HL-60/S4 treated with phorbol 12-myristate 13-acetate at 8.2 ng/mL for 4 days and 3 days (cell line): Measurements from ENCODE around the gene SLC52A1.
"Not testable (repeated sequence)": the region's sequence is repeated elsewhere in the genome, so short reads cannot be mapped to it uniquely, and the experiment has no call there.

ENCODE experiments used
- in situ Hi-C: fragments of 300-500 bp; cut with MboI; formaldehyde crosslinking; loops from 2 replicates; pipeline ENCODE4 v1.15.0; 2022; ENCODE audit warnings: low sequenced_read_pairs

The SLC52A1 gene

DNA sequence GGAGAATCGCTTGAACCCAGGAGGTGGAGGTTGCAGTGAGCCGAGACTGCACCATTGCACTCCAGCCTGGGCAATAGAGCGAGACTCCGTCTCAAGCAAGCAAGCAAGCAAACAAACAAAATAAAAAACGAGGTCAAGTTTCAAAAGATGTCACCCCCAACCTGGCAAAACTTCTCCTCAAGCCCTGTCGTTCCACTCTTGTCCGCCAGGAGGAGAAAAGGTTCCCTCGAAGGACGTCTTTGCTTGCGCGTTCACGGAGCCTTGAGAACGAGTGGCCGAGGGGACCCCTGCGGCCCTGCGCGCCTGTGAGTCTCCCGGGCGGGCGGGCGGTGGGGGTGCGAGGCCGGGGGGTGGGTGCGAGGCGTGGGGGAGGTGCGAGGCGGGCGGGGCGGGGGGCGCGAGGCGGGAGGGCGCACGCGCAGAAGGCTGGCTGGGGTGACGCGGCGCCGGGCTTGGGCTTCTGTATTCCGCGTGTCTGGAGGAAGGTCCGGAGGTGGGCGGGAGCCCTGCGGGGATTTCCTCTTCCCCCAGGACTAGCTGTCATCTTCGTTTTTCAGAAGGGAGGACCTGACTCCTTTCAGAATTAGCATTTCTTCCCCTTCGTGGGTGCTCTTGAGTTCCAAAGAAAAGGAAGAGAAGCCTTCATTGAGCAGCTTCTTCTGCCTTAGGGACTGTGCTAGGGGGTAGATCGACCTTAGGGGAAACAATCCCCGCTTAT lies 3.7 kb downstream of the SLC52A1 start:
- in situ Hi-C loops: no loop called here

DNA sequence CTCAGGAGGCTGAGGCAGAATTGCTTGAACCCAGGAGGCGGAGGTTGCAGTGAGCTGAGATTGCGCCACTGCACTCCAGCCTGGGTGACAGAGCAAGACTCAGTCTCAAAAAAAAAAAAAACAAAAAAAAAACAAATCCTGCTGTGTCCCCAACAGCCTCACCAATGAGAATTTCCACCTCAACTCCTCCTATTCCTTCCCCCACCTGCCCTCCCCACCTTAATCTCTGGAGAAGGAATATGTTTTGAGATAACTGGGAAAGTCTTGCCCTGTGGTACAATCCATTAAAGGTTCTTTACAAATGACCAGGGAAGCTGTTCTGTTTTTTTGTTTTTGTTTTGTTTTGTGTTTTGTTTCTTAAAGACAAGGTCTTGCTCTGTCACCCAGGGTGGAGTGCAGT lies 5.1 kb downstream of the SLC52A1 start:
- in situ Hi-C loops: not testable (repeated sequence)

DNA sequence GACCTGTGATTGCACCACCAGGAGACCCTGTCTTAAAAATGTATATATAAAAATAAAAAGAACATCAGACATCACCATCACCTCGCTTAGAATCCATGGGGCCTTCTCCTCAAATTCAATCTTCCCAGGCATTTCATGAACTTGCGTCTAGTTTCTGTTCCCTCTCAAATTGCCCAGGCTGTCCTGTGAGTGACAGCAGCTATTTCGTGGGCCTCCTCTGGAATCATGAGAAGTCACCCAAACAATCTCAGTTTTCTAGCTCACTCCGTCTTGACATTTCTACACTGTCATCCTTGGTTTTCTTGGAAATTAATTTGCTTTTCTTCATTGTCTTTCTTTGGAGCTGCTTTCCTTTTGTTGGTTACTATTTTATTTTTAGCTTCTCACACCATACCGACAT lies 7.3 kb downstream of the SLC52A1 start:
- in situ Hi-C loops: no loop called here

DNA sequence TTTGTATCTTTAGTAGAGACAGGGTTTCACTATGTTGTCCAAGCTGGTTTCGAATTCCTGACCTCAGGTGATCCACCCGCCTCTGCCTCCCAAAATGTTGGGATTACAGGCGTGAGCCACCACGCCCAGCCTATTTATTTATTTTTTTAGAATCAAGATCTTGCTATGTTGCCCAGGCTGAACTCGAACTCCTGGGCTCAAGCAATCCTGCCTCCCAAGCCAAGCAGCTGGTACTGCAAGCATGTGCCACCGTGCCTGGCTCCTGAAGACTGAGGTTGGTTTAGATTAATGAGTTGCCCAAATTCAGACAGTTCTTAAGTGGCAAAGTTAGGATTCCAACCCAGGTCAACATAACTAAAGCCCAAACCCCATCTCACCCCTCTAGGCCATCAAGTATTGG lies 7.9 kb downstream of the SLC52A1 start:
- in situ Hi-C loops: no loop called here

DNA sequence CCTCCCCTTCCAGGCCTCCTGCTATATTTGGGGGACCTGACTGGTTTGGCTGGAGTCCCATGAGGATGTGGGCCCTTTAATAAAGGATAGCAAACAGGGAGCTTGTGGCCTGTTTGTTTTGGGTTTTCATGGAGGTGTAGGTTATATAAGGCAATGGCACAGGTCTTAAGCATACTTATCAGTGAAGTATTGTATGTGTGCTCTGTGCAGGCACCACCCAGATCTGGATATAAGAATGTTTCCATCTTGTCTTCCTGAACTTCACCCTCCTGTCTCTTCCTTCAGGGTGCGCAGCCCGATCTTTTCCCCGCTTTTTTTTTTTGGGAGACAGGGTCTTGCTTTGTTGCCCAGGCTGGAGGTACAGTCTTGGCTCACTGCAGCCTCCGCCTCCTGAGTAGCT lies 10.6 kb downstream of the SLC52A1 start:
- in situ Hi-C loops: no loop called here

DNA sequence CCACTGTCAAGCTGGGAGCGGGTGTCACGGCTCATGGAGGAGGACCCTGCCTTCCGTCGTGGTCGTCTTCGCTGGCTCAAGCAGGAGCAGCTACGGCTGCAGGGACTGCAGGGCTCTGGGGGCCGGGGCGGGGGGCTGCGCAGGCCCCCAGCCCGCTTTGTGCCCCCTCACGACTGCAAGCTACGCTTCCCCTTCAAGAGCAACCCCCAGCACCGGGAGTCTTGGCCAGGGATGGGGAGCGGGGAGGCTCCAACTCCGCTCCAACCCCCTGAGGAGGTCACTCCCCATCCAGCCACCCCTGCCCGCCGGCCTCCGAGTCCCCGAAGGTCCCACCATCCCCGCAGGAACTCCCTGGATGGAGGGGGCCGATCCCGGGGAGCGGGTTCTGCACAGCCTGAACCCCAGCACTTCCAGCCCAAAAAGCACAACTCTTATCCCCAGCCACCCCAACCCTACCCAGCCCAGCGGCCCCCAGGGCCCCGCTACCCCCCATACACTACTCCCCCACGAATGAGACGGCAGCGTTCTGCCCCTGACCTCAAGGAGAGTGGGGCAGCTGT lies 11.6 kb downstream of the SLC52A1 start:
- in situ Hi-C loops: no loop called here

DNA sequence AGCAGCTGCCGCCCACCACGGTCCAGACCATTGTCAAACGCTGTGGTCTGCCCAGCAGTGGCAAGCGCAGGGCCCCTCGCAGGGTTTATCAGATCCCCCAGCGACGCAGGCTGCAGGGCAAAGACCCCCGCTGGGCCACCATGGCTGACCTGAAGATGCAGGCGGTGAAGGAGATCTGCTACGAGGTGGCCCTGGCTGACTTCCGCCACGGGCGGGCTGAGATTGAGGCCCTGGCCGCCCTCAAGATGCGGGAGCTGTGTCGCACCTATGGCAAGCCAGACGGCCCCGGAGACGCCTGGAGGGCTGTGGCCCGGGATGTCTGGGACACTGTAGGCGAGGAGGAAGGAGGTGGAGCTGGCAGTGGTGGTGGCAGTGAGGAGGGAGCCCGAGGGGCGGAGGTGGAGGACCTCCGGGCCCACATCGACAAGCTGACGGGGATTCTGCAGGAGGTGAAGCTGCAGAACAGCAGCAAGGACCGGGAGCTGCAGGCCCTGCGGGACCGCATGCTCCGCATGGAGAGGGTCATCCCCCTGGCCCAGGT lies 13.0 kb downstream of the SLC52A1 start:
- in situ Hi-C loops: no loop called here

DNA sequence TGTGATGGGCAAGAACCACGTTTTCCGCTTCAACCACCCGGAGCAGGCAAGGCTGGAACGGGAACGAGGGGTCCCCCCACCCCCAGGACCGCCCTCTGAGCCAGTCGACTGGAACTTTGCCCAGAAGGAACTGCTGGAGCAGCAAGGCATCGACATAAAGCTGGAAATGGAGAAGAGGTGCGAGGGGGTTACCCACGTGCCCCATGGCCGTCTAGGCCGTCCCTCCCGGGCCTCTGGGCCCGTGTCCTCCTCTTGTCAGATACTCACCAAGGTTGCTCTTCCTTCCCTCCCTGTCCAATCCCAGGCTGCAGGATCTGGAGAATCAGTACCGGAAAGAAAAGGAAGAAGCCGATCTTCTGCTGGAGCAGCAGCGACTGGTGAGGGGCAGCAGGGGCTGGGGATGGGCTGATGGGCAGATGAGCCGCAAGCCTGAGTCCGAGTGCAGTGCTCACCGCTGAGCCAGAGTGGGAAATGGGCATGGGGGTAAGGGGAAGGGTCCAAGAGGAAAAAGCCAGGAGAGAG lies 14.7 kb downstream of the SLC52A1 start:
- in situ Hi-C loops: no loop called here

DNA sequence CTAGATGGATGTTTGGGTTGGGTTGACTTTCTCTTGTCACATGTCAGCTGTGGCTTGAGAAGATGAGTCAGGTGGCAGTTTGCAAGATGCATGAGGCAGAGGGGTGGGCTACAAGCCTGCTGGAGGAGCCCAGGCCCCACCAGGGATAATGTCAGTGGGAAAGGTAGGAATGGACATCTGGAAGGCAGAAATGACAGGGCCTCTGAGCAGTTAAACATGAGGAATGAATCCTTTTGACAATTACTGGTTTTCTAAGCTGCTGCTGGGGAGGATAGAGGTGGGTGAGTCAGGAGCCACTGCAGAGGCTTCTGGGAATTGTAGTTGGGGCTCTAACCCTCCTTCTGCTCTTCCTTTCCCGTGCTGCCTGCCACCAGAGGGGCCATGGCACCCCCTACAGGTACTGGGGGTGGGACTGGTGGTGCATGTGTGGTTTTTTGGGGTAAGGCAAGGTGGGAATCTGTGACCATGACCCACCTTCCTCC lies 15.7 kb downstream of the SLC52A1 start:
- in situ Hi-C loops: no loop called here

DNA sequence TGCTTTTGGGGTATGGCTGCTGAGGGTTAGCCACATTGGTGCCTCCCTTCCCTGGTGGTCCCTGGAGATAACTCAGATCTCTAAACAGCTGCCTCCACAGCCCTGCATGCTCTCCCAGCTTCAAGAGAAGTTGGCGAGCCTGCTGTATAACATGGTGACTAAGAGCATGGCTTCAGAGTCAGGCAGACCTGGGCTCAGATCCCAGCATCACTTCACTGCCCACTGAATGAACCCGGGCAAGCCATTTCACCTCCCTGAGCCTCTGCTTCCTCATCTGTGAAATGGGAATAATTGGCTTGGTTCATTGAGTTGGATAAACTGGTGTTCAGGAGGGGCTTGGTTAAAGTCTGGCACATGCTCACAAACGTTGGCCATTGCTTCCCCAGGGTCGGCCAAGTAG lies 20.9 kb downstream of the SLC52A1 start:
- in situ Hi-C loops: no loop called here

DNA sequence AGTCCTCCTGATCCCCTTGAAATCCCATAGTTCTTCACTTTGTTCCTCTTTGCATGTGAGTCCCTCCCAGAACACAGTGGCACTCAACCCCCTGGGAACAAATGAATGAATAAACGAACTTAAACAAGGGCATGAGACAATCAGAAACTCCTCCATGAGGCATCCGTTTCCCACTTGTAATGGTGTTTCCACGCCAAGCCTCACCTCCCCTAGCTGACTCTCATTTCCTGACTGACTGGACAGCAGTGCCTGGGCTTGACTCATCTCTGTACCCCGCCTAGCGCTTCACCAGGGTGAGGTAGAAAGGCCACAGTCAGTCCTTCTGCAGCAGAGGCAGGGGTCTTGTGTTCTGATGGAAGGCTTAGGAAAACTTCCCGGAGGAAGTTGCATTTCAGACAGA lies 23.3 kb downstream of the SLC52A1 start:
- in situ Hi-C loops: no loop called here

DNA sequence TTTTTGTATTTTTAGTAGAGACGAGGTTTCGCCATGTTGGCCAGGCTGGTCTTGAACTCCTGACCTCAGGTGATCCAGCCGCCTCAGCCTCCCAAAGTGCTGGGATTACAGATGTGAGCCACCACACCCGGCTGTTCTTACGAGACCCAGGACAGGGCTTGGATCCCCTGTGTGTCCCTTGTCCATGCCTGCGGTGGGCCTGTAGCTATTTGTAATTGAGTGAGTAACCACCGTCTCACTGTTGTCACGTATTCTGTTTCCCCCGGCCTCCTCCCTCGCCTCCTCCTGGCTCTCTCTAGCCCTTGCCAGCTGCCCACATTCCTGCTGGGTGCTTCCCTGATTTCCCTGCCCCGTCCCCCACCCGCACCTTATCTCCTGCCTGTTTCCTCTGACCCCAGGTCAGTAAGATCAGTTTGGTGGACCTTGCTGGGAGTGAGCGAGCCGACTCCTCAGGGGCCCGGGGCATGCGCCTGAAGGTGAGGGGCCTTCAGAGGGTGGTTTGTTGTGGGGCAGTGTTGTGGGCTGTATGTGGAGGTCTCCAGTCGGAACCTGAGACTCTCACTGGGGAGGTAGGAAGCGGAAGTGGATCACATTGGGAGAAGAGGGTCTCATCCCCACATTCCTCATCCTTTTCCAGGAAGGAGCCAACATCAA lies 31.9 kb downstream of the SLC52A1 start:
- in situ Hi-C loops: no loop called here

DNA sequence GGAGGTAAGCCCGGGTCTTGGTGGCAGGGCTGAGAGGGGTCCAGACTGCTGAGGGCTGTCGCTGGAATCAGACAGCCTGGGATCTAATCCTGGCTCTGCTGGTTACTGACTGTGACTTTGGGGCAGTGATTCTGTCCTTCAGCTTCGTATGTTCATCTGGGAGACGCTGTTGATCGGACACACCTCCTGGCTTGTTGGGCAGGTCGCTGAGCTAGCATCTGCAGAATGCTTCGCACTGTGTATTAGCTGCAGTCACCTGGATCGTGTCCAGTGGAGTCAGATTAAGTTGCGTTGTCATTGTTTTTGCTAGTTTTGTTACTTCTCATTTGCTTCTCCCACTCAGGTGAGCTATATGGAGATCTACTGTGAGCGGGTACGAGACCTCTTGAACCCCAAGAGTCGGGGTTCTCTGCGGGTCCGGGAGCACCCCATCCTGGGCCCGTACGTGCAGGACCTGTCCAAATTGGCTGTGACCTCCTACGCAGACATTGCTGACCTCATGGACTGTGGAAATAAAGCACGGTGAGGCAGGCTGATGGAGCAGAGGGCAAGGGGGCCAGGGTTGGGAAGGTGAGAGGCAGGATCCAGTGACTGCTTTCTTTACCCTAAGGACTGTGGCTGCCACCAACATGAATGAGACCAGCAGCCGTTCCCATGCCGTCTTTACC lies 33.0 kb downstream of the SLC52A1 start:
- in situ Hi-C loops: no loop called here

DNA sequence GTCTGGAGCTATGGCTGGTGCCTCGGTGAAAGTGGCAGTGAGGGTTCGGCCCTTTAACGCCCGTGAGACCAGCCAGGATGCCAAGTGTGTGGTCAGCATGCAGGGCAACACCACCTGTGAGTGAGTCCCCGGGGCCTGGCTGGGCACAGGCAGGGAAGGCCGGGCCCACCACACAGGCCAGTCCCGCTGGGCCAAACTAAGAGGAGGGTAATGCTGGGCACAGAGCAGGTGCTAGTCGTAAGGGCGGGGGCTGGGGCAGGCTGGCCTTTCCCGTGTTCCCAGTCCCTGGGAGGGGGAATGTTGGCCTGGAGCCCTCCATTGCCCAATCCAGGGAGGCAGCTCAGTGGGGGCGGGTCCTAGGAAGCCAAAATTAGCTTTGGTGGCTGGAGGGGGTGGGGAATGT lies 35.0 kb downstream of the SLC52A1 start:
- in situ Hi-C loops: no loop called here

DNA sequence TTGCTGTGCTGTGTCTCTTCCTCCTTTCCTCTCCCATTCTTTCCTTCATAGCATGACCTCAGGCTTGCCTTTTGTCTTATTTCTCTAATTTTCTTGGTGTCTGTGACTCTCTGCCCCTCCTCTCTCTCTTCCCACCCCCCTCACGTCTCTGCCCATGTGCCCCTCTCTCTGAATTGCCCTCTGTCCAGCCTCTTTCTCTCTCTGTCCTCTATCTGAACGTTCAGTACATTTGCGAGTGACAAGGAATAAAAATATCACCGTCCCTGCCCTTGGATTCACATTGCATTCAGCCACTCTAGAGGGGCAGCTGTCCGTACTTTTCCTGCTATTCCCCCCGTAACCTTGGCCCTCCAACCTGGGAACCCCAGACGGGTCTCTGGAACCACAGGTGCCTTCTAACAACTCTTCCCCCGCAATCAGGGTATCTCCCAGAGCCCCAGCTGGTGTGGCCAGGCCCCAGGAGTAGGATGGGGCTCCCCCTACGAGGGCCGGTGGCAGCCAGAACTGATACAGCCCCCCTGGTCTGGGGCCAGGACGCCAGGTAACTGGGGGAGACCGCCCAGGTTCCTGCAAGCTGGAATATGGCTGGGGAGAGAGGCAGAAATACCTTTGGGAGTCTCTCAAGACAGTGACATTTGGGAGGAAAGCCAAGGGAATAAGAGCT lies 35.7 kb downstream of the SLC52A1 start:
- in situ Hi-C loops: no loop called here

DNA sequence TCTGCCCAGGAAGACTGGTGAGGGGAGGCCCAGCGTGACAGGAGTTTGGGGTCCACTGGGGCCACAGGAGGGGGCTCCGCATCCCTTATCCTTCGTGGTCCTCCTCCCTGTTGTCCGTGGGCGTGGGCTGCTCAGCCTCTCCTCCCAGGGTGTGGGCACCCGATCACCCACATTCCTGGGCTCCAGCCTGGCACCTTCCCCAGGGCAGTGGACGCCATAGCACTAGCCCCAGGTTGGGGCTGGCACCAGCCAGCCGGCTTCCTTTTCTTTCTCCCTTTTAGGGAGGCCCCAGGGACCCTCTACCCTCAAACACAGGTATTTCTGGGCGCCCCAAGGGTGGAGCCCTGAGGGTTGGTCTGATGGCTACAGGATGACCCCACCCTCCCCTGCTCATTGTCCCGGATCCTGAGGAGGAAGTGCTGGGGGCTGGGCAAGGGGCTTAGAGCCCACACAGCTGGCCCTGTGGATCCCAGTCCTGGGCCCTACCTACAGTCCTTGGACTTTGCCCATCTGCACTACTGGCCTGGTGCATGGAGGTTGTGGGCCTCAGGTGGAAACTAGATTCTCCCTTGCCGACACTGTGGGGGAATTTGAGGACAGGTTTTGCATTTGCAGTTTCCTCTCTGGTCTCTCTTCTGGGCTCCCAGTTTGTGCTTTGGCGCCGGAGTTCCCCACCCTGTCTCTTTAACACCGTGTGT lies 36.3 kb downstream of the SLC52A1 start:
- in situ Hi-C loops: no loop called here

DNA sequence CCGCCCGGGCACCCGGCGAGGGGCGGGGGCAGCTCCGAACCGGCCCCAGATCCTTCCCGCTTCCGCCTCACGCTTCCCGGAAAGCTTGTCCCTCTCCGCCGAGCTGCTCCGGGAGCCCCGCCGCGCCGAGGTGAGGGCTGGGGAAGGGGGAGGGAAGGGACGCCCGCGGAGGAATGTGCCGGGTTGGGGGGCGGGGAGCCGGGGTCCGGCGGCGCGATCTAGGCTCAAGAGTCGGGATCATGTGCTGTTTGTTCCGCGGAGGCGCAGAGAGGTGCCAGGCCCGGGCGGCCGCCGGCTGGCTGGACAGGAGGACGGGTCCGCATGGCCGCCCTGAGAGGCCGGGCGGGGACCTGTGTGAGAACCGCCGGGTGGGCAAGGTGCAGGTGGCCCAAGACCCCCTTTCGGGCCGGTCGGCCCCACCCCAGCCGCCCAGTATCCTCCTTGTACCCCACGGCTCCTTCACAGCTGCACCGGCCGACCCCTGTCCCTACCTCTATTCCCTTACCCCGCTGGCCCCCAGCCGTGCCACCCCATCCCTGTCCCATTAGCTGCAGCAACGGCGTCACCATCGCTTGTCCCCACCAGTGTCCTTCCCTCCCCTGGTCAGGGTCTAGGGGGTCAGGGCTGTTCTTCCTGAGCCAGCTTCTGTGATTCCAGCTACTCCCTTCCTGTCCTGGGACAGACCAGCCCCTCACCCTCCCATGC lies 37.0 kb downstream of the SLC52A1 start:
- in situ Hi-C loops: no loop called here

DNA sequence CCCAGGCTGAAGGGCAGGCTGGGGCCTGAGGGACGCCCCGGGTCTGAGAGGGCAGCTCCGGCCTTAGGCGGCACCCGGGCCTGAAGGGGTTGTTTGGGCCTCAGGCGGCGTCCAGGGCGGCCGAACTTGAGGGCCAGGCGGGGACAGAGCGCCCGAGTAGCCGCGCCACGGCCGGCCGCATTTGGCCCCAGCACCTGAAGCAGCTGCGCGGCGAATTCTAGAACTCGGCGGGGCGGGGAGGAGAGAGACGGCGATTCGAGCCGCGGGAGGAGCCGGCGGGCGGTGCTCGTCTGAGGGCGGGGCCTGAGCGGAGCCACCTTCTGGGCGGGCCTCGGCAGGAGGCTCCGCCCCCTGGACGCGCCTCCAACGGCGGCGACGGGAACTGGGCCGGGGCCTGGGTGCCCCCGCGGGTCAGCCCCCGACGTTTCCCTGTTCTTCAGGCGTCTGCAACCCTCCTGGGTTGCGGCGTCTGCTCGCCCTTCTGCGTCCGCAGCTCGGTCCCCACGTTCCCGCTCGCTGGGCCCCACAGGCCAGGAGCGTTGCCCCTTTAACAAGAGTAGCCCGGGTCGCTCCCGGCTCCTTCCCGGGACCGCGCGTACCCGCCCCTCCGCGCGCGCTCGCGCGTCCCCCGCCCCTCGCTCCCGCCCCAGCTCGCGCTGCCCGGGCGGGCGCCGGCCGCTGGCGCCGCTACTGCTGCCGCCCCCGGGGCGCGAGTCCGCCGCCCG lies 37.8 kb downstream of the SLC52A1 start, which contains the start of the genes INCA1 and KIF1C:
Gene INCA1, minus strand, starts transcription at position 221 of the 725 bp plus-strand sequence. CDS start 3,085 bp downstream, outside the sequence.
Gene KIF1C, plus strand, starts transcription at position 649 of the 725 bp plus-strand sequence. CDS start 2,297 bp downstream, outside the sequence.
- in situ Hi-C loops: no loop called here
